AG04449 (cell line): Measurements from ENCODE around the gene FARP2.
"Not testable (repeated sequence)": the region's sequence is repeated elsewhere in the genome, so short reads cannot be mapped to it uniquely, and the experiment has no call there.

Experiments used
- CTCF ChIA-PET: fragments of 350-600 bp; formaldehyde crosslinking; extraction: SDS; loops from one replicate; lab custom pipeline; 2021; ENCODE audit warnings: antibody characterized with exemption; lab: Yijun Ruan, JAX
- POLR2A ChIA-PET: fragments of 400-600, 350-600 bp; formaldehyde crosslinking; extraction: SDS; loops from one replicate; lab custom pipeline; 2020; ENCODE audit warnings: antibody characterized with exemption, inconsistent platforms; lab: Yijun Ruan, JAX
- DNase-seq: peaks from one replicate; pipeline ENCODE4 v3.0.0-alpha.2; 2010; ENCODE audit warnings: low read depth, low spot score
- H3K4me3 ChIP-seq: 2 replicates; pipeline ENCODE4 v1.5.1; 2011; ENCODE audit warnings: low read depth, mild to moderate bottlenecking, control low read depth, low read length
- CTCF ChIP-seq: IDR thresholded peaks from one replicate; pipeline ENCODE4 v1.5.1; 2011; ENCODE audit warnings: mild to moderate bottlenecking, moderate library complexity, low read length, control low read depth, inconsistent platforms; ENCODE audit not compliant: insufficient read depth; ENCODE audit errors: missing control alignments

FARP2 gene

GRCh38 chr2:241443486-241444223 is 87.6 kb downstream of the FARP2 start:
- CTCF ChIA-PET: interaction anchor here (1.5 to 1.9 kb wide), 3 partner anchors 12 to 16 kb away, joined by 4 to 6 read pairs (median 5); no protein-coding TSS in a partner anchor
- no peak for TF ChIP-seq CTCF
- H3K4me3 ChIP-seq: no peak overlapping the region
- POLR2A ChIA-PET: no interaction called here
- DNase-seq: no peak

GRCh38 chr2:241445426-241445825 is 89.3 kb downstream of the FARP2 start:
- no peak overlapping the region for H3K4me3 ChIP-seq
- POLR2A ChIA-PET: no interaction called here
- TF ChIP-seq CTCF: no peak
- CTCF ChIA-PET: interaction anchor here (2.0 kb wide), 1 partner anchor 214 kb away, joined by 7 read pairs; no protein-coding TSS in a partner anchor
- DNase-seq: no peak

- POLR2A ChIA-PET, H3K4me3 ChIP-seq, DNase-seq, CTCF ChIA-PET: not testable (repeated sequence)
Observed at GRCh38 chr2:241450092-241450491, 94.0 kb downstream of the FARP2 start.

- no peak for TF ChIP-seq CTCF
- ChIA-PET POLR2A (no interaction called here), CTCF (interaction anchor here (1.2 to 1.4 kb wide), 2 partner anchors 10 to 19 kb away, joined by 3 read pairs; no protein-coding TSS in a partner anchor)
- no peak for DNase-seq
- no peak overlapping the region for H3K4me3 ChIP-seq
Observed at GRCh38 chr2:241451840-241452506, 95.9 kb downstream of the FARP2 start.

GRCh38 chr2:241453919-241454318 is 97.8 kb downstream of the FARP2 start:
- H3K4me3 ChIP-seq, POLR2A ChIA-PET, CTCF ChIA-PET, DNase-seq: not testable (repeated sequence)

GRCh38 chr2:241454837-241455485 is 98.9 kb downstream of the FARP2 start:
- no peak overlapping the region for H3K4me3 ChIP-seq
- ChIA-PET CTCF (no interaction called here), POLR2A (no interaction called here)
- DNase-seq: no peak
- TF ChIP-seq CTCF: no peak

GRCh38 chr2:241456546-241456945 is 100.5 kb downstream of the FARP2 start:
- H3K4me3 ChIP-seq: no peak overlapping the region
- POLR2A ChIA-PET: no interaction called here
- CTCF ChIA-PET: no interaction called here
- DNase-seq: no peak
- no peak for TF ChIP-seq CTCF
